Stimulated activated CD4-positive, alpha-beta T cell treated with anti-CD3 and anti-CD28 coated beads, Interleukin-1b, Interleukin-23, amount 100 ng/mL, for 24 hours (primary cell): ENCODE data around the gene RGL3.
"Not testable (repeated sequence)": the region's sequence is repeated elsewhere in the genome, so short reads cannot be mapped to it uniquely, and the experiment has no call there.

Source experiments
- DNase-seq, 4 experiments: peaks; one replicate each; pipeline ENCODE4 v3.0.0-alpha.2; 2020; ENCODE audit warnings: low read depth in 4 of 4, low spot score in 1 of 4

The RGL3 gene

DNA sequence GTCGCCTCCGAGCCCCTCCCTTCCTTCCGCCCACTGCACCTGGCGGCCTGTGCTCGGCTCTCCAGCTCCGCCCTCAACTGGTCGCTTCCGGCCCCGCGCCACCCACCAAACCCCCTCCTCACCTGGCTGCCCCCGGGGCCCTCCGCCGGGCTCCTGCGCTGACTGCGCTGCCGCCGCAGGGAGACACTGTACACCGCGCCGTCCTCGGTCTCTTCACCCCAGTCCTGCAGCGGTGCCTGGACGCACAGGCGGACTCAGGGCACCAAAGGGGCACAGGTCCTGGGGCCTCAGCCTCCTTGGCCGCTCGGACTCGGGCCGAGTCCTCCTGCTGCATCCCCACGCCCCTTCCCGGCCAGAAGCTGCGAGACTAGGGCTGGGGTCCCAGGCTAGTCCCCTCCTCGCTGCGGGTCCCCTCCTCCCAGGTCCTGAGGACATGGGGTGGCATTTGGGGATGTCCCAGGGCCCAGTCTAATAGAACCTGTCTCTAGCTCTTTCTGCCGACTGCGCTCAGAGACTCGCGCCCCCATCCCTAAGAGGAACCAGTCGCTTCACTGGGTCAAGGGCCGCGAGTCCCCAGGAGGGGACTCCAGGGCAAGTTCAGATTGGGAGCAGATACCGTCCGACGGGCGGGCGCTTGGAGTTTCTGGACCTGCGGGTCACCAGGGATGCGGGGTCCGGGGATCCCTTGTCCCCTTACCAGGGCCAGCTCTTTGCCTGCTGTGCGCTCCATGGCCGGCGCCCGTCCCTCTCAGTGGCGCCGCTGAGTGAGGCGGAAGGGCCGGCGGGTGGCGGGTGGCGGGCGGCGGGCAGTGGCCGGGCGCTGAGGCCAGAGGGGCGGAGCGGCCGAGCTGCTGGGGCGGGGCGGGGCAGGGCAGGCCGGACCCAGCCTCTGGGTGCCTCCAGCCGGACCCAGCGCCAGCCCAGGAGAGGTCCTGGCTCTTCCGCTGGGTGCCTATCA lies at the start of gene RGL3:
TSS of gene RGL3 (minus strand) at position 766 of the 958 bp plus-strand sequence. CDS start at position 730, 36 bp downstream.
- no peak for DNase-seq

- DNase-seq: not testable (repeated sequence)
Observed at GRCh38 chr19:11468266-11468845, 49.2 kb upstream of the RGL3 start.

- DNase-seq: no peak
Observed at GRCh38 chr19:11465600-11465999, 46.5 kb upstream of the RGL3 start.

DNA sequence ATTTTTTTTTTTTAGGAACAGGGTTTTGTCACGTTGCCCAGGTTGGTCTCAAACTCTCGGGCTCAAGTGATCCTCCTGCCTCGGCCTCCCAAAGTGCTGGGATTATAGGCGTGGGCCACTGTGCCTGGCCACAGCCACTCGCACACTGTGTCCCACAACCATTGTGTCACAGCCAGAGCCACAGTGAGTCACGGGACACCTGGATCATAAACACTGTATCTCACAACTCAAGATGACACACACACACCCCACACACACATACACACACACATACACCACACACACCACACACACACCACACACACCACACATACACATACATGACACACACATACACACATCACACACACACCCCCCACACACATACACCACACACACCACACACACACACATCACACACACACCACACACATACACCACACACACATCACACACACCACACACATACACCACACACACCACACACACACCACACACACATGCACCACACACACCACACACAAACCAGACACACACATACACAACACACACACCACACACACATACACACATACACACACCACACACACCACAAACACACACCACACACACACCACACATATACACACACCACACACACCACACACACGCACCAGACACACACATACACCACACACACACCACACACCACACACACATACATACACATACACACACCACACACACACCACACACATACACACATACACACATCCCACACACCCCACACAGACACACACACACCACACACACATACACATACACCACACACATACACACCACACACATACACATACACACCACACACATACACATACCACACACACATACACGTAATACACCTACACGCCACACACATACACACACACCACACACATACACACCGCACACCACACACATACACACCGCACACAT lies 45.5 kb upstream of the RGL3 start:
- no peak for DNase-seq

DNA sequence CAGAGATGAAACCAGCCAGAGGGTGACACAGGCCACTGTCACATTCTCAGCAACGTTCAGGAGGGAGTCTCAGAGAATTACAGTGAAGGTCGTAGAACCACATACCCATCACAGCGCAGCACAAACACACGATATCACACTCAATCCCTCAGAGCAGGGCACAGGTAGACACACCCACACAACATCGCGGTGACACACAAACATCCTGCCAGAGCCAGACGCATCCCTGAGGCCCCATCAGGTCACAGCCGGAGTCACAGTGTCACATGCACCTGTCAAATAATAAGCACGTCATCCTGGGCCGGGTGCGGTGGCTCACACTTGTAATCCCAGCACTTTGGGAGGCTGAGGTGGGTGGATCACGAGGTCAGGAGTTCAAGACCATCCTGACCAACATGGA lies 44.3 kb upstream of the RGL3 start:
- no peak for DNase-seq

DNA sequence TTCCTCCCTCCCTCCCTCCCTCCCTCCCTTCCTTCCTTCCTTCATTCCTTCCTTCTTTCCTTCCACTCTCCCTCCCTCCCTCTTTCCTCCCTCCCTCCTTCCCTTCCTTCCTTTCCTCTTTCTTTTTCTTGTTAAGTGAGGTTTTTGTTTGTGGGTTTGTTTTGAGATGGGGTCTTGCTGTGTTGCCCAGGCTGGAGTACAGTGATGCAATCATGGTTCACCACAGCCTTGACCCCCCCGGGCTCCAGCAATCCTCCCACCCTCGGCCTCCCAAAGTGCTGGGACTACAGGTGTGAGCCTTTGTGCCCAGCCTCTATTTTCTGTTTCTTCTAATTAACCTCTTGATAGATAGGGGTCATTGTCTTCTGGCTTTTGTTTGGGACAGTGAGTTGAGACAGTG lies 42.3 kb upstream of the RGL3 start:
- no peak for DNase-seq

- DNase-seq: no peak
Observed at GRCh38 chr19:11460207-11460606, 41.1 kb upstream of the RGL3 start.

- DNase-seq: not testable (repeated sequence)
Observed at GRCh38 chr19:11458912-11459311, 39.8 kb upstream of the RGL3 start.

DNA sequence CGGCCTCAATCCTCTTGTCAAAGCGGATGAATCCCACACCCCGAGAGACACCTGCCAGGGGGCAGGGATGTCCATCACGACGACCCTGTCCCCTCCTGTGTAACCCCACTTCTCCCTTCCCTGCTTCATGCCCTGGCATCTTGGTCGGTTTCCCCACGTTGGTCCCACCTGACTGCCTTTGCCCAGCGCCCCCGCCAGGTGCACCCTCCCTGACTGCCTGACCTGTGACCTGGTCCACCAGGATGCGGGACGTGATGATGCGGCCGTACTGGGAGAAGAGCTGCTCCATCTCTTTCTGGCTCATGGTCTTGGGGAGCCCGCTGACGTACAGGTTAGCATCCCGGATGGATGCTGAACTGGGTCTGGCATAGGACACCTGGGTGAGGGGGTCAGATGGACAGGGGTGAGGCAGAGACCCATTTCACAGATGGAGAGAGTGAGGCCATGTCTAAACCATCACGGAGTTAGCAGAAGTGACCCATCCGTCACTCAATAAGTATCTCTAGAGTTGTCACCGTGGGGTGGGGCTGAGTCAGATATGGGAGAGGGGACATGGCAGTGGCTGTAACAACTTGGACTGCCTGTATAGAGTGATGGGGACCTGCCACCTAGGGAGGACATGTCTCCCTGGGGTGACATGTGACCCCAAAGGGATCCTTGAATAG lies 39.3 kb upstream of the RGL3 start:
- no peak for DNase-seq

GRCh38 chr19:11457831-11458230 lies 38.7 kb upstream of the RGL3 start:
- DNase-seq: no peak

DNA sequence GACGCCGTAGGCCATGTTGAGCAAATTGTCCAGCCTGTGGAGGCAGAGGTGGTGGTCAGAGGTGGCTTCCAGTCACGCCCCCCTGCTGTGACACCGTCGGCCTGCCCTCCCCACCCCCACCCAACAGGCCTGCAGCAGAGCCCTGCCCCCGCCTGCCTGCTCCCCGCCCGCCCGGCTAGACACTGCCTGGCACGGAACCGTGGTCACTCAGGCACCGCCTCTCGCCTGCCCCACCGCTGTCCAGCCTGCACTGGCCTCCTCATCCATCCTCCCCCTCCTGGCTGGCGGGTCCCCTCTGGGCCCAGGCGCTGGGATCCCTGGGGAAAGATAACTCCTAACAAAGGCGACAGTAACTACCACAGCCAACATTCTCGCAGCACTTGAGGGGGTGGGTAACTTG lies 38.0 kb upstream of the RGL3 start:
- no peak for DNase-seq

DNA sequence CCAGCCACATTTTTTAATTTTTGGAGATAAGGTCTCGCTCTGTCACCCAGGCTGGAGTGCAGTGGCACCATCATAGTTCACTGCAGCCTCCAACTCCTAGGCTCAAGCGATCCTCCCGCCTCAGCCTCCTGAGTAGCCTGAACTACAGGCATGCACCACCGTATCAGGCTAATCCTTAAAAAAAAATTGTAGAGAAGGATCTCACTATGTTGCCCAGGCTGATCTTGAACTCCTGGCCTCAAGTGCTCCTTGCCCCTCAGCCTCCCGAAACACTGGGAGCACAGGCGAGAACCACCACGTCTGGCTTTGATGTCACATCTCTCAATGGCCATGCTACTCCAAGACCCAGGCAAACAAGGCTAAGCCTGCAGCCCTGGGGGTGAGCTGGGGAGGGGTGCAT lies 37.5 kb upstream of the RGL3 start:
- DNase-seq: no peak

GRCh38 chr19:11455233-11455554 lies 36.1 kb upstream of the RGL3 start:
- not testable (repeated sequence) for DNase-seq

DNA sequence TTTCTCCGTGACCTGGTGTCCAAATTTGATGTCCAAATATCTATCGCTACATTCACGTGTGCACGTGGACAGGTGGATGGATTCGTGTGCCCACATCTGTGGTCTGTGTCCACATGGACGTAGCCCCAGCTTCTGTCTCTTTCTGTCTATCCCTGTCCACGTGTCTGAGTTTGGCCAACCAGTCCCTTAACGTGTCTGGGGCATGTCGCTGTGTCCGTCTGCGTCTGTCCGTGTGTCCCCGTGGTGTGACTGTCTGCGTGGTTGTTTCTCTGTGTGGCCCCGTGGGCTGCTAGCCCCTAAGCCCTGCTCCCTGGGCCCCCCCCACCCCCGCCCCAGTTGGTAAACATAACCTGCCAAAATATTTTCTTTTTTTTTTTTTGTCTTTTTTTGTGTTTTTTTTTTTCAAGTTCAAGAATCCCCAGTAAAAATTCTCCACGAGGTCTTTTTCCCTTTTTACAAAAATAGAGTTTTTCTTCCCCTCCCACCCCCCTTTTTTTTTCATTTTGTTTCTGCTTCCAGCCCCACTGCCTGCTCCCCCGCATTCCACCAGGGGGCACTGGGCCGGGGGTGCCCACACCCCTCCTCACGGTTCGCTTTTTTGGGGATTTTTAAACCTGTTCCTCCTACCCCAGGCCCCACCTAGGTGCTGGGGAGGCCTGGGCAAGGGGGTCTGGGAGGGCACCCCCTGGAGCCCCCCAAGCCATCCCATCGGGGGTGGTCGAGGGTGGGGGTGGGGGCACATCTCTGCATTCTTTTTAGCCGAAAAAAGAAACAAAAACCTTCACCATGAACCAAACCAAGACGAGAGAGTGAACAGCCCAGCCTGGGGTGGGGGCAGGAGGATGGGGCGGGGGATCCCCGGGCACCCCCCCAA lies 34.6 kb upstream of the RGL3 start:
- DNase-seq: no peak

DNA sequence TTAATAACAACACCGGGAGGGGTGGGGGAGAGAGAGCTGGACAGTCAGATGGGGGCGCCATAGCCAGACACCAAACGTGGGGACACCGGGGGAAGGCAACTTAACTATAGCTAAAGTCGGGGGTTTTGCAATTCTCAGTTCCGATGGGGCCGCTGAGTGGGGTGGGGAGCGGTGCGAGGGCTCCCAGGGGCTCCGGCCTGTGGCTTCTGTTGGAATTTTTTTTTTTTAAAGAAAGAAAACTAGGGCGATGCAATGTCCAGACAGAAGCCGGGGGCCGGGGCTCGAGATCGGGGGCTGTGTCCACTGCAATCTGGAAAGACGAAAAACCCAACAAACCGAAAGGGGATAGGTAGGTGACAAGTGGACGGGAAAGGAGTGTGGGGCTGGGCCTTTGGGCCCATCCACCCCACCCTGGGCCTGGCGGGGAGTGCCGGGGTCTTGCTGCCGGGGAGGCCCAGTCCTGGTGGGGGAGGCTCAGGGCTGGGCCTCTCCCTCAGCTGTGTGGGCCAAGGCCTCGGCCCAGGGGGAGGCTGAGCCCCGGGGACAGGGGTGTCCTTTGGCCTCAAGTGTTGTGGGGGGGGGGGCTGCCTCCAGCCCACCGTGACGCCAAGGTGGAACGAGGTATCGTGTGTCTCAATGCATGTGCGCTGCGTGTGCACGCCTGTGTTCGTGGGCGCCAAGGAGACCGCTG lies 33.7 kb upstream of the RGL3 start:
- DNase-seq: no peak

GRCh38 chr19:11451871-11452619 lies 32.9 kb upstream of the RGL3 start:
- no peak for DNase-seq

- DNase-seq: no peak
Observed at GRCh38 chr19:11451327-11451870, 32.3 kb upstream of the RGL3 start.

GRCh38 chr19:11450570-11451326 lies 31.6 kb upstream of the RGL3 start:
- DNase-seq: no peak
